KG1 (cell line): Measurements from ENCODE around the gene RNF19B.

ENCODE experiments used
- DNase-seq: peaks from one replicate; lab custom pipeline; 2025; lab: John Stamatoyannopoulos, UW

The RNF19B gene

GRCh38 chr1:32888677-32889420 is 75.8 kb downstream of the RNF19B start:
- DNase-seq, result no peak

GRCh38 chr1:32888134-32888533 is 76.5 kb downstream of the RNF19B start:
- DNase-seq, result no peak

GRCh38 chr1:32887623-32888022 is 77.0 kb downstream of the RNF19B start:
- no peak for DNase-seq

GRCh38 chr1:32886828-32887414 is 77.7 kb downstream of the RNF19B start:
- no peak for DNase-seq
